Suprapubic skin (tissue), 4 donors: ENCODE data around the gene PLA1A. TPM values are rescaled to one million over a fixed set of nuclear protein-coding genes. Genes with fewer than 3 reads are reported as not detected.
"Not testable (repeated sequence)": the region's sequence is repeated elsewhere in the genome, so short reads cannot be mapped to it uniquely, and the experiment has no call there.

Experiments
- DNase-seq, 2 donors: peaks; one replicate each; pipeline ENCODE4 v3.0.0-alpha.2; 2019; ENCODE audit warnings: low spot score in 2 of 2
- H3K27ac ChIP-seq: fragments of 200-600 bp; sonication (generic); one replicate; pipeline ENCODE4 v1.5.1; 2019
- H3K27me3 ChIP-seq: fragments of 200-600 bp; sonication (generic); one replicate; pipeline ENCODE4 v1.5.1; 2019
- H3K36me3 ChIP-seq: fragments of 200-600 bp; sonication (generic); one replicate; pipeline ENCODE4 v1.5.1; 2019
- H3K4me1 ChIP-seq: fragments of 200-600 bp; sonication (generic); one replicate; pipeline ENCODE4 v1.5.1; 2019
- H3K4me3 ChIP-seq: fragments of 200-600 bp; sonication (generic); one replicate; pipeline ENCODE4 v1.5.1; 2019; ENCODE audit warnings: mild to moderate bottlenecking
- H3K9me3 ChIP-seq: fragments of 200-600 bp; sonication (generic); one replicate; pipeline ENCODE4 v1.5.1; 2019
- EP300 ChIP-seq: sonication (generic); formaldehyde crosslinking; IDR thresholded peaks from one replicate; pipeline ENCODE4 v1.6.1; 2017; ENCODE audit warnings: antibody characterized with exemption
- POLR2A ChIP-seq, 2 donors: fragments of 450-650 bp; IDR thresholded peaks; one replicate each; pipeline ENCODE4 v1.6.1; 2017; ENCODE audit warnings: antibody characterized with exemption in 2 of 2, mild to moderate bottlenecking in 2 of 2, moderate library complexity in 2 of 2
- POLR2AphosphoS5 ChIP-seq, 3 donors: sonication (generic); formaldehyde crosslinking; IDR thresholded peaks; one replicate each; pipeline ENCODE4 v1.6.1; 2017; ENCODE audit warnings: antibody characterized with exemption in 3 of 3
- WGBS: methylation state at CpG from one replicate; pipeline ENCODE4 v1.1.5; 2018; 5-methylcytosine and 5-hydroxymethylcytosine counted together
- total RNA-seq, 4 donors: library from RNA; depleted of rRNA; stranded (reverse); fragments of >200 nt; gene quantifications; one replicate each; pipeline ENCODE4 v1.1.0, GENCODE V29; 2016
- TF ChIP-seq, protein P1 (sequence below), 2 donors: fragments of 200-600 bp in 1 of 2; fragments of 450-650 bp in 1 of 2; sonication (generic) in 1 of 2; IDR thresholded peaks; one replicate each; pipeline ENCODE4 v1.5.1; 2016 to 2019; ENCODE audit warnings: antibody characterized with exemption in 2 of 2, mild to moderate bottlenecking in 1 of 2, moderate library complexity in 1 of 2

PLA1A gene
- total RNA-seq, 4 donors from 2014 or later, result 0.39 to 1.8 (median 1.4) TPM; not detected in 1

DNA sequence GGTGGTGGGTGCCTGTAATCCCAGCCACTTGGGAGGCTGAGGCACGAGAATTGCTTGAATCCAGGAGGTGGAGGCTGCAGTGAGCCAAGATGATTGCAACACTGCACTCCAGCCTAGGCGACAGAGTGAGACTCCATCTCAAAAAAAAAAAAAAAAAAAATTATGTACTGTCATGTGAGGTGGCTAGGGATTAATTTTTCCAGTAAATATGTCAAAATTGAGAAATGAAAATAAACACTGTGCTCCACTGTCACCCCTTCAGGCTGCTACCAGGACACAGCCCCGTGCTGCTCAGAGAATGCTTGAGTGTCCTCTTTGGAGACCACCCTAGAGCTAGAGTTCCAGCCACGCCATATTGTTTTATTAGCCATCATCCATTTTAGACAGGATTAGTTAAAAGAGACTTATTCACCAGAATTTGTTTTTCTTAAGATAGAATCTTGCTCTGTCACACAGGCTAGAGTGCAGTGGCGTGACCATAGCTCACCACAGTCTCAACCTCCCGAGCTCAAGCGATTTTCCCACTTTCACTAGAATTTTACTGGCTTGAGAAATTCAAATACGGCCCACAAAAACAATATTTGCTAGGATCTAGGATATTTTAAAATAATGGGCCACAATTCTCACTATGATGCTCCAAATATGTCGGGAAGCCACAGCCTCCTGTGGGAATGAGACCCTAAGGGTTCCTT, 38.9 kb upstream of the PLA1A start:
- H3K9me3 ChIP-seq, result no peaks in the 10 kb centered on the region
- 88% methylated on average over 9 of the region's 9 CpGs for WGBS
- TF ChIP-seq EP300 (no peak), POLR2A (IDR thresholded peaks at IDR 0.05) (no peak), POLR2AphosphoS5 (IDR thresholded peaks at IDR 0.05) (no peak)
- TF ChIP-seq, protein P1, sequence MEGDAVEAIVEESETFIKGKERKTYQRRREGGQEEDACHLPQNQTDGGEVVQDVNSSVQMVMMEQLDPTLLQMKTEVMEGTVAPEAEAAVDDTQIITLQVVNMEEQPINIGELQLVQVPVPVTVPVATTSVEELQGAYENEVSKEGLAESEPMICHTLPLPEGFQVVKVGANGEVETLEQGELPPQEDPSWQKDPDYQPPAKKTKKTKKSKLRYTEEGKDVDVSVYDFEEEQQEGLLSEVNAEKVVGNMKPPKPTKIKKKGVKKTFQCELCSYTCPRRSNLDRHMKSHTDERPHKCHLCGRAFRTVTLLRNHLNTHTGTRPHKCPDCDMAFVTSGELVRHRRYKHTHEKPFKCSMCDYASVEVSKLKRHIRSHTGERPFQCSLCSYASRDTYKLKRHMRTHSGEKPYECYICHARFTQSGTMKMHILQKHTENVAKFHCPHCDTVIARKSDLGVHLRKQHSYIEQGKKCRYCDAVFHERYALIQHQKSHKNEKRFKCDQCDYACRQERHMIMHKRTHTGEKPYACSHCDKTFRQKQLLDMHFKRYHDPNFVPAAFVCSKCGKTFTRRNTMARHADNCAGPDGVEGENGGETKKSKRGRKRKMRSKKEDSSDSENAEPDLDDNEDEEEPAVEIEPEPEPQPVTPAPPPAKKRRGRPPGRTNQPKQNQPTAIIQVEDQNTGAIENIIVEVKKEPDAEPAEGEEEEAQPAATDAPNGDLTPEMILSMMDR (IDR thresholded peaks at IDR 0.05), result no peak
- H3K27ac ChIP-seq, result no peak overlapping the region
- H3K4me3 ChIP-seq, result no peak overlapping the region
- H3K27me3 ChIP-seq, result no peaks in the 10 kb centered on the region
- H3K4me1 ChIP-seq, result no peaks in the 10 kb centered on the region
- no peaks in the 10 kb centered on the region for H3K36me3 ChIP-seq
- no peak for DNase-seq

DNA sequence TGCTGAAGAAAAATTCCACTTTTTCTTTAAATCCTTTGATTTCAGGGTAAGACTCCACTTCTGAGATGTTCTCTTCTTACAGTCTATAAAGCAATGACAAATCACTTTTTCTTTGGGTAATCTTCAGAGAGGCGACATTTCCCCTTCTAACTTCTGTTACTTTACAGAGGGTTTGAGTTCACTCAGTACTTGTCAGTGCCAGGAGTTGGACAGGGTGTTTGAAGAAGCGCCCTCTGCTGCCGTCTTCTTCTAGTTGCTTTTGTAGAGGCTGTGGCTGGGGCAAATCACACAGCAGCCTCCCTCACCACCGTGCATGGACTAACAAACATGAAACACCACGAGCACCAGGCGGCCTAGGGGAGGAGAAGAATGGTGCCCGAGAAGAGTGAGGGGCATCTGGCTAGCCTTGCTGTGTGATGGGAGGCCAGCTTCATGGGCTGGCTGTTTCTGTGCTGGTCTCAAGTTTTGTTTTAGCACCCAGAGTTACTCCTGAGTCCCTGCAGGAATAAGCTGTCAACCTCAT, 38.2 kb upstream of the PLA1A start, which contains the start of gene CD80:
Gene CD80, minus strand, starts transcription at position 174 of the 523 bp plus-strand sequence. CDS start 1,886 bp downstream, outside the sequence.
- H3K27ac ChIP-seq, result no peak within 1 kb of the TSS
- no peak for DNase-seq

DNA sequence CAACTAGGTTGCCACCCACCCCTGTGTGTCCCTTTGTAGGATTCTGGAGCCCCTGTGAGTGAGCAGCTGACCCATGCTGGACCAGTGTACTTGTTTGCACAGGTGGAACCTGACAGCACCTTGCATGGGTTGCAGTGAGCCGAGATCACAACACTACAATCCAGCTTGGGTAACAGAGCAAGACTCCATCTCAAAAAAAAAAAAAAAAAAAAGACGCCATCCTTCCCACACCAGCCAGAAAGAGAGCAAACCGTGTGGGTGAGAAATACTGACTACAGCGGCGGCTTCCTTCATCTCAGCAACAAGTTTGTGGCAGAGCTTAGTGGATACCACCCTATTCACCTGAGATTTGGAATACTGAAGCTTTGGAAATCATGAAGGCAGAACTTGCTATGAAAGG, 37.5 kb upstream of the PLA1A start:
- Histone ChIP-seq H3K27me3 (no peaks in the 10 kb centered on the region), H3K27ac (no peak overlapping the region), H3K4me1 (no peaks in the 10 kb centered on the region), H3K36me3 (no peaks in the 10 kb centered on the region), H3K4me3 (no peak overlapping the region), H3K9me3 (no peaks in the 10 kb centered on the region)
- 65% methylated on average over 5 of the region's 5 CpGs for whole genome bisulfite sequencing
- TF ChIP-seq POLR2AphosphoS5 (IDR thresholded peaks at IDR 0.05), result no peak
- TF ChIP-seq, protein P1 (IDR thresholded peaks at IDR 0.05), result no peak
- no peak for TF ChIP-seq POLR2A (IDR thresholded peaks at IDR 0.05)
- TF ChIP-seq EP300, result no peak
- no peak for DNase-seq

More for the DNA sequence above, 38.2 kb upstream of the PLA1A start, which contains the start of gene CD80:
- Histone ChIP-seq H3K9me3 (no peaks in the 10 kb centered on the region), H3K4me3 (no peak within 1 kb of the TSS), H3K4me1 (no peaks in the 10 kb centered on the region), H3K36me3 (no peaks in the 10 kb centered on the region), H3K27me3 (no peaks in the 10 kb centered on the region)
- WGBS, result 40% methylated on average over 7 of the region's 7 CpGs
- TF ChIP-seq, protein P1 (IDR thresholded peaks at IDR 0.05), result no peak
- no peak for TF ChIP-seq POLR2AphosphoS5 (IDR thresholded peaks at IDR 0.05)
- no peak for TF ChIP-seq POLR2A (IDR thresholded peaks at IDR 0.05)
- TF ChIP-seq EP300, result no peak

DNA sequence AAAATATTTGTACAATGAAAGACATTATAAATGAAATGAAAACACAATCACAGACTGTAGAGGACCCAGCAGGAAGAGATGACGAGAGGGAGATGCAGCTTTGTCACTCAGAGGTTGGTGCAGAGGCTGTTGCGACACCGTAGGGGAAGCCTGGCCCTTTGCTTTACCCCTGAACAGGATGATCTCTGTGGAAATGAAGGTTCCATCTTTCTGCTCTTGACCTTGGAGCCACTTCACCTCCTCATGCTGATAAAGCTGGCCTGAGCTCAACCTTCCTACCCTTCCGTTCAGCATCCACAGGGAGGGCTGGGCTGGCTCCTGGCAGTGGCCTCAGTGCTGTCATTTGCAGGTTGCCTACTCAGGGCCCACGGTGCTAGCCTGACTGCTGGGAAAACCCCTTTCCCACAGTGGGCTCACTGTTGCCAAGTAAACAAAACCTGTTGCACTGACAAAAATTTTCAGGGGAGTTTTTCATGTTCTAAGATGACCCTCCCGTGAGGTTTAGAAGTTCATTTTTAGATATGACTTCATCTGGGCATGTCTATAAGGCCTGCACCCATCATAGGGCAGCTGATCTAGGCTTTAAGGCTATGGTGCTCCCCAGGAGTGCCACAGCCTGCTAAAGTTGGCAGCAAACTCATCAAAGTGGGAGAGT, 35.3 kb upstream of the PLA1A start:
- no peak for DNase-seq
- Histone ChIP-seq H3K4me1 (no peaks in the 10 kb centered on the region), H3K36me3 (no peaks in the 10 kb centered on the region), H3K9me3 (no peaks in the 10 kb centered on the region), H3K4me3 (no peak overlapping the region), H3K27ac (no peak overlapping the region), H3K27me3 (no peaks in the 10 kb centered on the region)
- 44% methylated on average over 6 of the region's 6 CpGs for WGBS
- TF ChIP-seq EP300 (no peak), POLR2A (IDR thresholded peaks at IDR 0.05) (no peak), POLR2AphosphoS5 (IDR thresholded peaks at IDR 0.05) (no peak)
- TF ChIP-seq, protein P1 (IDR thresholded peaks at IDR 0.05), result no peak

DNA sequence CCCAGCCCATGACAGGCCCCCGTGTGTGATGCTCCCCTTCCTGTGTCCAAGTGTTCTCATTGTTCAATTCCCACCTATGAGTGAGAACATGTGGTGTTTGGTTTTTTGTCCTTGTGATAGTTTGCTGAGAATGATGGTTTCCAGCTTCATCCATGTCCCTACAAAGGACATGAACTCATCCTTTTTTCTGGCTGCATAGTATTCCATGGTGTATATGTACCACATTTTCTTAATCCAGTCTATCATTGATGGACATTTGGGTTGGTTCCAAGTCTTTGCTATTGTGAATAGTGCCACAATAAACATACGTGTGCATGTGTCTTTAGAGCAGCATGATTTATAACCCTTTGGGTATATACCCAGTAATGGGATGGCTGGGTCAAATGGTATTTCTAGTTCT, 34.4 kb upstream of the PLA1A start:
- H3K36me3 ChIP-seq, H3K27ac ChIP-seq, H3K4me3 ChIP-seq, H3K9me3 ChIP-seq, H3K27me3 ChIP-seq, H3K4me1 ChIP-seq, DNase-seq: not testable (repeated sequence)
- 100% methylated on average over 2 of the region's 2 CpGs for WGBS
